ENCODE measurements around the gene MYPN.
"Not testable (repeated sequence)": the region's sequence is repeated elsewhere in the genome, so short reads cannot be mapped to it uniquely, and the experiment has no call there.

MYPN gene

DNA sequence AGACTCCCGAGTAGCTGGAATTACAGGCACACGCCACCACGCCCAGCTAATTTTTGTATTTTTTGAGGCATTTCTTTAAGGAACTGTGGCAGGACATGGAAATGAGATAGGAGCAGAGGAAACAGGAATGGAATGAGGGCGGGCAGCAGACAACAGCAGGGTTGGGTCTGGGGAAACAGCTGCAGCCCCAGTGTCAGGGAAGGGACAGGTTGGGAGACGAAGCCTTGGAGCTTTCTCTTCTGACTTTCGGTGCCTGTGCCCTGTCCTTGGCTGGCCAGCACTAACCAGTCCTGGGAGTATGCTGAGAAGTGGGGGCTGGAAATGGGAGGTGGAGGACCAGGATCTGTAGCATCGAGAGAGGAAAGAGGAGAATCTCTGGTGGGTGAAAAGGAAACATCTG lies 75.3 kb downstream of the MYPN start:
- H3K4me3 ChIP-seq (ENCODE audit: low read length): no peak overlapping the region
- H3K9ac ChIP-seq (ENCODE audit: low read length): no peak overlapping the region
- H3K27me3 ChIP-seq (ENCODE audit: control insufficient read depth, insufficient read depth, low read length): no peaks in the 10 kb centered on the region
- no peaks in the 10 kb centered on the region for H3K36me3 ChIP-seq (ENCODE audit: control insufficient read depth, insufficient read depth, low read length)
- H3K9me3 ChIP-seq (ENCODE audit: control insufficient read depth, low read length): no peaks in the 10 kb centered on the region
- no peaks in the 10 kb centered on the region for H3K4me1 ChIP-seq (ENCODE audit: control insufficient read depth, insufficient read depth, low read length)

GRCh38 chr10:68185085-68185484 lies 75.8 kb downstream of the MYPN start:
- no peak overlapping the region for H3K4me3 ChIP-seq (ENCODE audit: low read length)
- no peaks in the 10 kb centered on the region for H3K4me1 ChIP-seq (ENCODE audit: control insufficient read depth, insufficient read depth, low read length)
- H3K36me3 ChIP-seq (ENCODE audit: control insufficient read depth, insufficient read depth, low read length): no peaks in the 10 kb centered on the region
- H3K9ac ChIP-seq (ENCODE audit: low read length): no peak overlapping the region
- H3K27me3 ChIP-seq (ENCODE audit: control insufficient read depth, insufficient read depth, low read length): no peaks in the 10 kb centered on the region
- H3K9me3 ChIP-seq (ENCODE audit: control insufficient read depth, low read length): no peaks in the 10 kb centered on the region

- Histone ChIP-seq H3K9ac (ENCODE audit: low read length) (no peak overlapping the region), H3K36me3 (ENCODE audit: control insufficient read depth, insufficient read depth, low read length) (no peaks in the 10 kb centered on the region), H3K27me3 (ENCODE audit: control insufficient read depth, insufficient read depth, low read length) (no peaks in the 10 kb centered on the region), H3K4me3 (ENCODE audit: low read length) (no peak overlapping the region), H3K4me1 (ENCODE audit: control insufficient read depth, insufficient read depth, low read length) (no peaks in the 10 kb centered on the region), H3K9me3 (ENCODE audit: control insufficient read depth, low read length) (no peaks in the 10 kb centered on the region)
Observed at GRCh38 chr10:68188835-68189234, 79.5 kb downstream of the MYPN start.

DNA sequence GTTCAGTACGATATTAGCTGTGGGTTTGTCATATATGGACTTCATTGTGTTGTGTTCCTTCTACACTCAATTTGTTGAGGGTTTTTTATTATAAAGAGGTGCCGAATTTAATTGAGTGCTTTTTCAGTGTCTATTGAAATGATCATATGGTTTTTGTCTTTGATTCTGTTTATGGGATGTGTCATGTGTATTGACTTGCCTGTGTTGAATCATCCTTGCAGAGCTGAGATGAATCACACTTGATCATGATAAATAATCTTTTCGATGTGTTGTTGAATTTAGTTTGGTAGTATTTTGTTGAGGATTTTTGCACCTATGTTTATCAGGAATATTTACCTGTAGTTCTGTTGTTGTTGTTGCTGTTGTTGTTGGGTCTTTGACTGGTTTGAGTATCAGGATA lies 82.8 kb downstream of the MYPN start:
- Histone ChIP-seq H3K4me3 (ENCODE audit: low read length) (no peak overlapping the region), H3K9me3 (ENCODE audit: control insufficient read depth, low read length) (no peaks in the 10 kb centered on the region), H3K36me3 (ENCODE audit: control insufficient read depth, insufficient read depth, low read length) (no peaks in the 10 kb centered on the region), H3K27me3 (ENCODE audit: control insufficient read depth, insufficient read depth, low read length) (no peaks in the 10 kb centered on the region), H3K9ac (ENCODE audit: low read length) (no peak overlapping the region), H3K4me1 (ENCODE audit: control insufficient read depth, insufficient read depth, low read length) (no peaks in the 10 kb centered on the region)

DNA sequence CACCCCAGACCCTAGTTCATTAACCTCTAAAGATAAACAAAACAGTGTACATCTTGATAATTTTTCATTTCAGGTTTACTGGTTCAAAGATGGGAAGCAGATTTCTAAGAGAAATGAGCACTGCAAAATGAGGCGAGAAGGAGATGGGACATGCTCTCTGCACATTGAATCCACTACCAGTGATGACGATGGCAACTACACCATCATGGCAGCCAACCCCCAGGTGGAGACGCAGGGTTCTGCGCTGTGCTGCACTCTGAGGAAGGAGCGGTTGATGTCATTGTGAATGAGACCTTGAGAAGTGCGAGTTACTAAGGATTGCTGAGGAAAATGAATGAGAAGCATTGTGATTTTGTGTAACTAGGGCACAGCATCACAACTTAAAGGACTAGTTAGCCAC lies 85.0 kb downstream of the MYPN start:
- H3K4me1 ChIP-seq (ENCODE audit: control insufficient read depth, insufficient read depth, low read length): no peaks in the 10 kb centered on the region
- no peak overlapping the region for H3K9ac ChIP-seq (ENCODE audit: low read length)
- no peaks in the 10 kb centered on the region for H3K36me3 ChIP-seq (ENCODE audit: control insufficient read depth, insufficient read depth, low read length)
- no peak overlapping the region for H3K4me3 ChIP-seq (ENCODE audit: low read length)
- no peaks in the 10 kb centered on the region for H3K27me3 ChIP-seq (ENCODE audit: control insufficient read depth, insufficient read depth, low read length)
- no peaks in the 10 kb centered on the region for H3K9me3 ChIP-seq (ENCODE audit: control insufficient read depth, low read length)

GRCh38 chr10:68195776-68196175 lies 86.5 kb downstream of the MYPN start:
- not testable (repeated sequence) for H3K4me3 ChIP-seq (ENCODE audit: low read length); H3K9ac ChIP-seq (ENCODE audit: low read length); H3K4me1 ChIP-seq (ENCODE audit: control insufficient read depth, insufficient read depth, low read length); H3K27me3 ChIP-seq (ENCODE audit: control insufficient read depth, insufficient read depth, low read length); H3K9me3 ChIP-seq (ENCODE audit: control insufficient read depth, low read length); H3K36me3 ChIP-seq (ENCODE audit: control insufficient read depth, insufficient read depth, low read length)

DNA sequence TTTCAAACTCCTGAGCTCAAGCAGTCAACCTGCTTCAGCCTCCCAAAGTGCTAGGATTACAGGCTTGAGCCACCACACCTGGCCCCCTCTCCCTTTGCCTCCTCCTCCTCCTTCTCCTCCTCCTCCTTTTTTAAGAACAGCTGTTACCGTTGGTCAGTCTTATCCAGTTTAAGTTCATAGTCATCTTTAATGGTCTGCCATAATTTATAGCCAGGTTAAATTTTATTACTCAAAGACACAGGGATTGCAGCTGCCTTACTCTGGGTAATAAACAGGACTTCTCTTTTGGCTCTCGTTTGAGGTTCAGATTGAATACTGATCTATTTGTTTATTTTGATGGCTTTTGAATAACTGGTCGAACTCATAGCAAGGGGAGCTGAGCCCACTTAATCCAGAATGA lies 87.4 kb downstream of the MYPN start:
- H3K9ac ChIP-seq (ENCODE audit: low read length): no peak overlapping the region
- no peak overlapping the region for H3K4me3 ChIP-seq (ENCODE audit: low read length)
- H3K36me3 ChIP-seq (ENCODE audit: control insufficient read depth, insufficient read depth, low read length): no peaks in the 10 kb centered on the region
- no peaks in the 10 kb centered on the region for H3K4me1 ChIP-seq (ENCODE audit: control insufficient read depth, insufficient read depth, low read length)
- no peaks in the 10 kb centered on the region for H3K27me3 ChIP-seq (ENCODE audit: control insufficient read depth, insufficient read depth, low read length)
- H3K9me3 ChIP-seq (ENCODE audit: control insufficient read depth, low read length): no peaks in the 10 kb centered on the region

DNA sequence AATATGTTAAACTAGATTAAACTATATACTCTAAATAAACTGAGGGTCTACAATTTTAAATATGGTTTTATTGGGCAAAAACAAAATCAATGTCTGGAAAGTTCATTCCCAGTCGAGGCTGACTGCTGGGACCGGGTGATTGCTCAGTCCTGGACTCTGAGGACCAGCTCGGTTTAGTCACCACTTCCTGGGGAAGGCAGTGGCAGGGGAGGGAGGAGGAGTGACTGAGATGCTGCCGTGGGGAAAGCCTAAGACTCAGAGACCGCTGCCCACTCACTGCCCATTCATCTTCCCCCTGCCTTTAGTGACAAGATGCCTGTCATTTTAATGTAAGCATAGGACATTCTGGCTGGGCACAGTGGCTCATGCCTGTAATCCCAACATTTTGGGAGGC lies 93.7 kb downstream of the MYPN start:
- H3K4me1 ChIP-seq (ENCODE audit: control insufficient read depth, insufficient read depth, low read length): no peaks in the 10 kb centered on the region
- no peaks in the 10 kb centered on the region for H3K9me3 ChIP-seq (ENCODE audit: control insufficient read depth, low read length)
- no peak overlapping the region for H3K4me3 ChIP-seq (ENCODE audit: low read length)
- no peaks in the 10 kb centered on the region for H3K36me3 ChIP-seq (ENCODE audit: control insufficient read depth, insufficient read depth, low read length)
- no peak overlapping the region for H3K9ac ChIP-seq (ENCODE audit: low read length)
- H3K27me3 ChIP-seq (ENCODE audit: control insufficient read depth, insufficient read depth, low read length): no peaks in the 10 kb centered on the region

DNA sequence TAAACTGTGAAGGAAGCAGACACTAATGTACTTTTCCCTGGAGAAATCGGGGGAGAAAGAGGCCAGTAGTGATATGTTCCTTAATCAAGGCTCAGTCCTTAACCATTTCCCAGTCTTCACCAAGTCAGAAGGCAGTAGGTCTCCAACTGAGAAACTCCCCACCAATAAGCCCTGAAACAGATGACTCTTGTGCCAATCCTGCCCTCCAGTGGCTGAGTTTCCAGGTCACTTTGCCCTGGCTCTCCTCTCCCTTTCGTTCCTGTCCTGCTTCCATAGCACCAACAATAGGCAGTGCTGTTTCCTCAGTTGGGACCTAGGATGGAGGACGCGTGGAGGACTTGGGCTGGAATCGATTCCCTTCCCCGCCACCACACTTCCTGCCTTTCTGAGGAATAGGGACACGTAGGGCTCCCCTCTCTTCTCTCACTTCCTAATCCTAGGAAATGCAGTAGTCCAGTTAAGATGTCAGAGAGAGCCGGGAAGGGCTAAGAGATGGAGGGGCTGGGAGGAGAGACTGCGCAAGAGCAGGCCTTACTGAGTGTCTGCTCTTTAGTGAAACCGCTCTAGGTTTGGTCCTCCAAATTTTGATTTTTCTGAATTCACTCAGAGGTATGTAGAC lies 99.2 kb downstream of the MYPN start:
- no peaks in the 10 kb centered on the region for H3K27me3 ChIP-seq (ENCODE audit: control insufficient read depth, insufficient read depth, low read length)
- no peak overlapping the region for H3K4me3 ChIP-seq (ENCODE audit: low read length)
- no peak overlapping the region for H3K9ac ChIP-seq (ENCODE audit: low read length)
- H3K4me1 ChIP-seq (ENCODE audit: control insufficient read depth, insufficient read depth, low read length): no peaks in the 10 kb centered on the region
- H3K9me3 ChIP-seq (ENCODE audit: control insufficient read depth, low read length): no peaks in the 10 kb centered on the region
- no peaks in the 10 kb centered on the region for H3K36me3 ChIP-seq (ENCODE audit: control insufficient read depth, insufficient read depth, low read length)

DNA sequence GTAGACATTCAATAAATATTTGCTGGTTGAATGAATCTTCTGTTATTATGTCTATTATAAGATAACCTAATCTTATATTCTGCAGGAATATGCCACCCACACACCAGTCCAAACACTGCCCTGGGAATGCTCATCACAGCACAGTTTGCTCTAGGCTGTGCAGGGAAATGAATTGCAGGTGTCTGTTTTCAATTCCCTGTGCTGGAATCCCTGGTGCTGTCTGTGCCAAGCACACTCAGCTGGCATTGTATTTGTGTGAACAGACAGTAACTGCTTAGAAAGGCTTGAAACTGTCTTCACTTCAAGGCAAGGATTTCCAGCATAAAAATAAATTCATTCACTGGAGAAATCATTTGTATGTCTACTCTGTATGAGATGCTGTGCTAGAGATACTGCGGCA lies 102.4 kb downstream of the MYPN start:
- Histone ChIP-seq H3K9ac (ENCODE audit: low read length) (no peak overlapping the region), H3K27me3 (ENCODE audit: control insufficient read depth, insufficient read depth, low read length) (no peaks in the 10 kb centered on the region), H3K36me3 (ENCODE audit: control insufficient read depth, insufficient read depth, low read length) (no peaks in the 10 kb centered on the region), H3K9me3 (ENCODE audit: control insufficient read depth, low read length) (no peaks in the 10 kb centered on the region), H3K4me3 (ENCODE audit: low read length) (no peak overlapping the region), H3K4me1 (ENCODE audit: control insufficient read depth, insufficient read depth, low read length) (no peaks in the 10 kb centered on the region)

DNA sequence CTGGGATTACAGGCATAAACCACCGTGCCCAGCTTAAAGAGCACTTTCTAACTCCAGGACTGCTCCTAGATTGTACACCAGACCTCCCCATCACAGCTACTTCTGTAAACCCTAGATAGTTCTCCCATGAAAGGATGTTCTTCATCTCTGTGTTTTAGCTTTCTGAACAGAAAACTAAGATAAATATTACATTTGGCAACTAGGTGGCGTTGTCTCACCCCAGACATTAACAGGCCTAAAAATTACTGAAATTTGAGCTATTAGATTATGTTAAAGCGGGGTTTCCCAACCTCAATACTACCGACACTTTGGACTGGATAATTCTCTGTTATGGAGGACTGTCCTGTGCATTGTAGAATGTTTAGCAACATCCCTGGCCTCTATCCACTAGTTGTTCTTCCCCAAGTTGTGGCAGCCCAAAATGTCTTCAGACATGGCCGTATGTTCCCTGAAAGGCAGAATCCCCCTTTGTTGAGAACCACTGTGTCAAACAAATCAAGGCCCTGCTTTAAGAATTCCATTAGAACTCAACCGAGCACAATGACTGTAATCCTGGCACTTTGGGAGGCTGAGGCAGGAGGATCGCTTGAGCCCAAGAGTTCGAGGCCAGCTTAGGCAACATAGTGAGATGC lies 103.5 kb downstream of the MYPN start:
- H3K4me3 ChIP-seq (ENCODE audit: low read length): no peak overlapping the region
- no peak overlapping the region for H3K9ac ChIP-seq (ENCODE audit: low read length)
- H3K9me3 ChIP-seq (ENCODE audit: control insufficient read depth, low read length): no peaks in the 10 kb centered on the region
- no peaks in the 10 kb centered on the region for H3K4me1 ChIP-seq (ENCODE audit: control insufficient read depth, insufficient read depth, low read length)
- no peaks in the 10 kb centered on the region for H3K36me3 ChIP-seq (ENCODE audit: control insufficient read depth, insufficient read depth, low read length)
- H3K27me3 ChIP-seq (ENCODE audit: control insufficient read depth, insufficient read depth, low read length): no peaks in the 10 kb centered on the region

- Histone ChIP-seq H3K36me3 (ENCODE audit: control insufficient read depth, insufficient read depth, low read length) (no peaks in the 10 kb centered on the region), H3K4me1 (ENCODE audit: control insufficient read depth, insufficient read depth, low read length) (no peaks in the 10 kb centered on the region), H3K27me3 (ENCODE audit: control insufficient read depth, insufficient read depth, low read length) (no peaks in the 10 kb centered on the region)
Observed at GRCh38 chr10:68218786-68219185, 109.5 kb downstream of the MYPN start.

DNA sequence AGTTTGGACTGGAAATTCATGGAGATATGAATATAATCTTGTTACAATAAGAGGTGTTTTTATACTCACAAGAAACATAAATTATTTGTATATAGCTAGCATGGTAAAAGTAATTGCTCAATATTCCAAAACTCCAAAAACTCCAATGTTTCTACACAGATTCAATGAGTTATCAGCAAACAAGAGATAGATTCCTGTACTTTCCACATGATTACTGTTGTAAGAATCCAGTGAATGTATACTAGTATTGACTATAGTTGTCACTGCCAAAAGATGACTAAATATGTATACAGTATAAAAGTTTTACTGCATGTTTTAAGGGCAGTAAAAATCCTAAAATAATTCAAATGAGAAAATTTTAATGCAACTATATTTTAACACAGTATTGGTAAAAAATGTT lies 111.9 kb downstream of the MYPN start:
- Histone ChIP-seq H3K27me3 (ENCODE audit: control insufficient read depth, insufficient read depth, low read length) (no peaks in the 10 kb centered on the region), H3K9ac (ENCODE audit: low read length) (no peak overlapping the region), H3K9me3 (ENCODE audit: control insufficient read depth, low read length) (no peaks in the 10 kb centered on the region), H3K36me3 (ENCODE audit: control insufficient read depth, insufficient read depth, low read length) (no peaks in the 10 kb centered on the region), H3K4me1 (ENCODE audit: control insufficient read depth, insufficient read depth, low read length) (no peaks in the 10 kb centered on the region), H3K4me3 (ENCODE audit: low read length) (no peak overlapping the region)

More at GRCh38 chr10:68218786-68219185, 109.5 kb downstream of the MYPN start:
- Histone ChIP-seq H3K4me3 (ENCODE audit: low read length) (no peak overlapping the region), H3K9ac (ENCODE audit: low read length) (no peak overlapping the region), H3K9me3 (ENCODE audit: control insufficient read depth, low read length) (no peaks in the 10 kb centered on the region)
